HCT116 (cell line): ENCODE results near the gene CDKAL1. TPM values are rescaled to one million over a fixed set of nuclear protein-coding genes. Genes with fewer than 3 reads are reported as not detected.

Experiments
- ATAC-seq: fragments of 200-7000 bp; cut with Tn5 transposase; 2 replicates; pipeline ENCODE4 v1.9.1; 2020; ENCODE audit warnings: mild to moderate bottlenecking, moderate library complexity
- BruUV-seq: library from RNA; stranded (reverse); fragments of 400-500 nt; replicated peaks from 2 replicates; lab custom pipeline; 2021; lab: Mats Ljungman, UMichigan
- CTCF ChIA-PET: fragments of 300-600 bp; sonication (Branson Sonifier 250); formaldehyde crosslinking; loops from one replicate; lab custom pipeline; 2021; ENCODE audit warnings: antibody characterized with exemption; lab: Charles Lee
- POLR2A ChIA-PET: fragments of 300-600, 350-600 bp; sonication (Branson Sonifier 250); formaldehyde crosslinking; loops from one replicate; lab custom pipeline; 2021; ENCODE audit warnings: antibody characterized with exemption; lab: Charles Lee
- RAD21 ChIA-PET, 2 experiments: fragments of 300-600 bp; sonication (Branson Sonifier 250); formaldehyde crosslinking; loops; one replicate each; lab custom pipeline; 2023; ENCODE audit warnings: low total read pairs in 2 of 2; ENCODE audit not compliant: uncharacterized antibody in 2 of 2, unreplicated experiment in 2 of 2, low non-redundant PET in 1 of 2; lab: Charles Lee
- DNase-seq: peaks from one replicate; pipeline ENCODE4 v3.0.0-alpha.2; 2010; ENCODE audit warnings: low read depth, low spot score
- H2AFZ ChIP-seq: fragments of 200-600 bp; shearing (Covaris generic), sonication (generic); 2 replicates; pipeline ENCODE4 v1.6.1; 2017; ENCODE audit warnings: low read depth, mixed run types, mixed read lengths, antibody characterized with exemption, low read length; ENCODE audit not compliant: poor library complexity, severe bottlenecking
- H3K27ac ChIP-seq: 2 replicates; pipeline ENCODE4 v1.5.1; 2012; ENCODE audit warnings: low read depth, low read length
- H3K27me3 ChIP-seq: fragments of 200-600 bp; sonication (generic); 2 replicates; pipeline ENCODE4 v1.6.1; 2016; ENCODE audit warnings: mixed run types, low read length, mixed read lengths; ENCODE audit not compliant: insufficient read depth
- H3K36me3 ChIP-seq, 2 experiments: fragments of 200-500 bp in 1 of 2; fragments of 200-600 bp in 1 of 2; sonication (Bioruptor generic) in 1 of 2; sonication (generic) in 1 of 2; 2 replicates each; pipeline versions ENCODE4 v1.5.1 to v1.6.1; 2014 to 2016; ENCODE audit warnings: low read length in 2 of 2, inconsistent platforms in 1 of 2, mixed read lengths in 1 of 2, mixed run types in 1 of 2; ENCODE audit not compliant: insufficient read depth in 2 of 2, control insufficient read depth in 1 of 2
- H3K4me1 ChIP-seq, 2 experiments: fragments of 200-600 bp in 1 of 2; sonication (generic) in 1 of 2; 2 replicates each; pipeline versions ENCODE4 v1.5.1 to v1.6.1; 2012 to 2017; ENCODE audit warnings: low read length in 2 of 2, inconsistent platforms in 1 of 2, mild to moderate bottlenecking in 1 of 2, mixed read lengths in 1 of 2, mixed run types in 1 of 2, moderate library complexity in 1 of 2; ENCODE audit not compliant: insufficient read depth in 2 of 2, control insufficient read depth in 1 of 2
- H3K4me2 ChIP-seq: fragments of 200-600 bp; sonication (generic); 2 replicates; pipeline ENCODE4 v1.6.1; 2017; ENCODE audit warnings: mixed run types, low read length, mixed read lengths
- H3K4me3 ChIP-seq, 2 experiments: fragments of 200-600 bp in 1 of 2; sonication (generic) in 1 of 2; replicated peaks in 1 of 2; 2 replicates each; pipeline ENCODE4 v1.5.1; 2011 to 2016; ENCODE audit warnings: low read length in 2 of 2, control low read depth in 1 of 2, low read depth in 1 of 2, mild to moderate bottlenecking in 1 of 2, mixed read lengths in 1 of 2, mixed run types in 1 of 2
- H3K79me2 ChIP-seq: fragments of 200-600 bp; sonication (generic); 2 replicates; pipeline ENCODE4 v1.6.1; 2017; ENCODE audit warnings: mild to moderate bottlenecking, mixed run types, low read length, moderate library complexity, mixed read lengths; ENCODE audit not compliant: insufficient read depth
- H3K9ac ChIP-seq: fragments of 200-600 bp; sonication (generic); 2 replicates; pipeline ENCODE4 v1.6.1; 2016; ENCODE audit warnings: low read length, mixed read lengths
- H3K9me2 ChIP-seq: fragments of 200-600 bp; sonication (generic), shearing (Covaris generic); 2 replicates; pipeline ENCODE4 v1.6.1; 2017; ENCODE audit warnings: mixed run types, mild to moderate bottlenecking, moderate library complexity; ENCODE audit not compliant: insufficient read depth
- H3K9me3 ChIP-seq, 2 experiments: fragments of 200-500 bp in 1 of 2; fragments of 200-600 bp in 1 of 2; sonication (Bioruptor generic) in 1 of 2; sonication (generic) in 1 of 2; 2 replicates each; pipeline ENCODE4 v1.6.1; 2014 to 2017; ENCODE audit warnings: low read length in 2 of 2, mixed read lengths in 2 of 2, inconsistent platforms in 1 of 2, low read depth in 1 of 2, mild to moderate bottlenecking in 1 of 2, mixed run types in 1 of 2, moderate library complexity in 1 of 2; ENCODE audit not compliant: control insufficient read depth in 1 of 2, insufficient read depth in 1 of 2
- H4K20me1 ChIP-seq: fragments of 200-600 bp; sonication (generic), shearing (Covaris generic); 2 replicates; pipeline ENCODE4 v1.6.1; 2017; ENCODE audit warnings: mixed run types, mild to moderate bottlenecking, moderate library complexity; ENCODE audit not compliant: insufficient read depth
- CBX3 ChIP-seq: IDR thresholded peaks from 2 replicates; pipeline ENCODE4 v1.6.1; 2012; ENCODE audit warnings: low read depth
- CEBPB ChIP-seq: IDR thresholded peaks from 2 replicates; pipeline ENCODE4 v1.6.1; 2012; ENCODE audit warnings: low read depth
- EGR1 ChIP-seq: IDR thresholded peaks from 2 replicates; pipeline ENCODE4 v1.6.1; 2012; ENCODE audit warnings: low read depth
- EZH2phosphoT487 ChIP-seq: fragments of 200-600 bp; IDR thresholded peaks from 2 replicates; pipeline ENCODE4 v1.6.1; 2018; ENCODE audit warnings: antibody characterized with exemption, borderline replicate concordance
- FOSL1 ChIP-seq: IDR thresholded peaks from 2 replicates; pipeline ENCODE4 v1.6.1; 2012; ENCODE audit warnings: low read depth
- POLR2A ChIP-seq: IDR thresholded peaks from 2 replicates; pipeline ENCODE4 v1.7.0; 2011; ENCODE audit warnings: borderline replicate concordance; ENCODE audit not compliant: insufficient read depth, insufficient read length; ENCODE audit errors: extremely low read depth
- POLR2AphosphoS5 ChIP-seq: IDR thresholded peaks from 2 replicates; pipeline ENCODE4 v1.6.1; 2011; ENCODE audit warnings: mild to moderate bottlenecking, low read depth, low read length, moderate library complexity
- RAD21 ChIP-seq: IDR thresholded peaks from 2 replicates; pipeline ENCODE4 v1.6.1; 2012; ENCODE audit warnings: low read depth, mild to moderate bottlenecking
- SIN3A ChIP-seq: IDR thresholded peaks from 2 replicates; pipeline ENCODE4 v1.6.1; 2012; ENCODE audit warnings: low read depth
- ZNF274 ChIP-seq: fragments of 200-500 bp; sonication (Bioruptor generic); IDR thresholded peaks from 2 replicates; pipeline ENCODE4 v1.6.1; 2014; ENCODE audit warnings: mild to moderate bottlenecking, low read depth, low read length, inconsistent platforms
- intact Hi-C: fragments of 100-400 bp; cut with micrococcal nuclease; formaldehyde crosslinking; loops from 2 replicates; pipeline ENCODE4 v1.10.0; 2022
- total RNA-seq: library from RNA; stranded (reverse); gene quantifications from one replicate; pipeline ENCODE4 v1.2.1, GENCODE V29; 2021; ENCODE audit not compliant: unreplicated experiment
- TF ChIP-seq, protein P1 (sequence below): IDR thresholded peaks from 2 replicates; pipeline ENCODE4 v1.6.1; 2012
- TF ChIP-seq, protein P2 (sequence below): IDR thresholded peaks from 2 replicates; pipeline ENCODE4 v1.6.1; 2011; ENCODE audit warnings: mild to moderate bottlenecking, low read length, moderate library complexity; ENCODE audit not compliant: insufficient replicate concordance; ENCODE audit errors: extremely low read depth
- TF ChIP-seq, protein P3 (sequence below): IDR thresholded peaks from 2 replicates; pipeline ENCODE4 v1.6.1; 2012
- TF ChIP-seq, protein P4 (sequence below), 3 experiments: fragments of 200-600 bp in 1 of 3; sonication (generic) in 1 of 3; IDR thresholded peaks in 2 of 3; conservative IDR thresholded peaks in 1 of 3; 2 replicates each; pipeline ENCODE4 v1.5.1; 2012 to 2017; ENCODE audit warnings: low read depth in 2 of 3, low read length in 2 of 3, antibody characterized with exemption in 1 of 3, borderline replicate concordance in 1 of 3, control low read depth in 1 of 3, mild to moderate bottlenecking in 1 of 3, mixed read lengths in 1 of 3, mixed run types in 1 of 3, moderate library complexity in 1 of 3; ENCODE audit not compliant: insufficient read depth in 1 of 3

The CDKAL1 gene
- total RNA-seq, 1 experiment from 2014 or later: 14.9 TPM

DNA sequence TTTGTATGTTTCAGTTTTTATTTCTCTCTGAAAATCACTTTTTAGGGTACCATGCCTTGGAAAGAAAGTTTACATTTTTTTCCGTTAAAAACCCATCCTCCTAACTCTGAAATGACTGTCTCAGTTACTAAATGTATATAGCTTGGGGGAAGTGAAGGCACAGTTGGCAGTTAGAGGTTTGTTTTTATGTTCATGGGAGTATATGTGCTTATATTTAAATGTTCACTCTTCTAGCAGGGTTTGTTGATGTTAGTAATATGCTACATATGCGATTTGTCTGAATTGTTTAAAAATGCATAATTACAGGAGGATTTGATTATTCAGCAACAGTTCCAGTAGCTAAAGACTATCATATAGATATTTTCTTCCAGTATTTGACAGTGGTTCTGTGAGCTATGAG is 31.1 kb downstream of the CDKAL1 start:
- Histone ChIP-seq H3K4me3 (no peak overlapping the region), H3K27me3 (no peaks in the 10 kb centered on the region), H3K9ac (no peak overlapping the region), H3K27ac (no peak overlapping the region), H3K36me3 (no peaks in the 10 kb centered on the region), H3K4me1 (no peaks in the 10 kb centered on the region), H3K4me2 (no peak overlapping the region), H3K79me2 (peaks cover 11% of the 10 kb centered on the region; the same call in 1 of the 2 replicates), H3K9me3 (no peaks in the 10 kb centered on the region), H3K9me2 (no peaks in the 10 kb centered on the region), H4K20me1 (no peaks in the 10 kb centered on the region), H2AFZ (no peak overlapping the region)
- RAD21 ChIA-PET: no interaction called here
- CTCF ChIA-PET: interaction anchor here (1.0 to 4.5 kb wide), 7 partner anchors 15 to 1023 kb away, joined by 3 to 57 read pairs (median 15); no protein-coding TSS in a partner anchor
- POLR2A ChIA-PET: interaction anchor here (1.6 to 1.7 kb wide), 2 partner anchors 1023 to 1028 kb away, joined by 4 to 10 read pairs; partner anchors contain the start of gene SOX4
- DNase-seq (no peak), ATAC-seq (no peak)
- TF ChIP-seq, protein P1, sequence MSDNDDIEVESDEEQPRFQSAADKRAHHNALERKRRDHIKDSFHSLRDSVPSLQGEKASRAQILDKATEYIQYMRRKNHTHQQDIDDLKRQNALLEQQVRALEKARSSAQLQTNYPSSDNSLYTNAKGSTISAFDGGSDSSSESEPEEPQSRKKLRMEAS: no peak
- TF ChIP-seq EZH2phosphoT487 (no peak), RAD21 (no peak), FOSL1 (no peak), EGR1 (no peak), ZNF274 (no peak), SIN3A (no peak), CBX3 (no peak), CEBPB (no peak), POLR2AphosphoS5 (no peak), POLR2A (no peak)
- TF ChIP-seq, protein P2, sequence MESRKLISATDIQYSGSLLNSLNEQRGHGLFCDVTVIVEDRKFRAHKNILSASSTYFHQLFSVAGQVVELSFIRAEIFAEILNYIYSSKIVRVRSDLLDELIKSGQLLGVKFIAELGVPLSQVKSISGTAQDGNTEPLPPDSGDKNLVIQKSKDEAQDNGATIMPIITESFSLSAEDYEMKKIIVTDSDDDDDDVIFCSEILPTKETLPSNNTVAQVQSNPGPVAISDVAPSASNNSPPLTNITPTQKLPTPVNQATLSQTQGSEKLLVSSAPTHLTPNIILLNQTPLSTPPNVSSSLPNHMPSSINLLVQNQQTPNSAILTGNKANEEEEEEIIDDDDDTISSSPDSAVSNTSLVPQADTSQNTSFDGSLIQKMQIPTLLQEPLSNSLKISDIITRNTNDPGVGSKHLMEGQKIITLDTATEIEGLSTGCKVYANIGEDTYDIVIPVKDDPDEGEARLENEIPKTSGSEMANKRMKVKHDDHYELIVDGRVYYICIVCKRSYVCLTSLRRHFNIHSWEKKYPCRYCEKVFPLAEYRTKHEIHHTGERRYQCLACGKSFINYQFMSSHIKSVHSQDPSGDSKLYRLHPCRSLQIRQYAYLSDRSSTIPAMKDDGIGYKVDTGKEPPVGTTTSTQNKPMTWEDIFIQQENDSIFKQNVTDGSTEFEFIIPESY: no peak
- TF ChIP-seq, protein P3, sequence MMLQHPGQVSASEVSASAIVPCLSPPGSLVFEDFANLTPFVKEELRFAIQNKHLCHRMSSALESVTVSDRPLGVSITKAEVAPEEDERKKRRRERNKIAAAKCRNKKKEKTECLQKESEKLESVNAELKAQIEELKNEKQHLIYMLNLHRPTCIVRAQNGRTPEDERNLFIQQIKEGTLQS: no peak
- TF ChIP-seq, protein P4, sequence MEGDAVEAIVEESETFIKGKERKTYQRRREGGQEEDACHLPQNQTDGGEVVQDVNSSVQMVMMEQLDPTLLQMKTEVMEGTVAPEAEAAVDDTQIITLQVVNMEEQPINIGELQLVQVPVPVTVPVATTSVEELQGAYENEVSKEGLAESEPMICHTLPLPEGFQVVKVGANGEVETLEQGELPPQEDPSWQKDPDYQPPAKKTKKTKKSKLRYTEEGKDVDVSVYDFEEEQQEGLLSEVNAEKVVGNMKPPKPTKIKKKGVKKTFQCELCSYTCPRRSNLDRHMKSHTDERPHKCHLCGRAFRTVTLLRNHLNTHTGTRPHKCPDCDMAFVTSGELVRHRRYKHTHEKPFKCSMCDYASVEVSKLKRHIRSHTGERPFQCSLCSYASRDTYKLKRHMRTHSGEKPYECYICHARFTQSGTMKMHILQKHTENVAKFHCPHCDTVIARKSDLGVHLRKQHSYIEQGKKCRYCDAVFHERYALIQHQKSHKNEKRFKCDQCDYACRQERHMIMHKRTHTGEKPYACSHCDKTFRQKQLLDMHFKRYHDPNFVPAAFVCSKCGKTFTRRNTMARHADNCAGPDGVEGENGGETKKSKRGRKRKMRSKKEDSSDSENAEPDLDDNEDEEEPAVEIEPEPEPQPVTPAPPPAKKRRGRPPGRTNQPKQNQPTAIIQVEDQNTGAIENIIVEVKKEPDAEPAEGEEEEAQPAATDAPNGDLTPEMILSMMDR (IDR thresholded peaks at IDR 0.05 in 2 of 3, conservative IDR thresholded peaks at IDR 0.05 in 1 of 3; ENCODE audit: borderline replicate concordance in 1 of 3, insufficient read depth in 1 of 3, low read depth in 2 of 3, low read length in 2 of 3): no peak
- intact Hi-C loops: loop anchor here (2.0 kb wide), 2 partner anchors 309 to 1023 kb away; no protein-coding TSS in a partner anchor
- no TSS peak for BruUV-seq
